Thoracic aorta (tissue), 2 donors: ENCODE results near the gene RNF224. TPM values are rescaled to one million over a fixed set of nuclear protein-coding genes. Genes with fewer than 3 reads are reported as not detected.

ENCODE experiments used
- ATAC-seq: fragments of 150-250 bp; one replicate; pipeline ENCODE4 v1.8.0; 2017; ENCODE audit warnings: low read depth; ENCODE audit not compliant: insufficient number of reproducible peaks, low FRiP score
- DNase-seq: peaks from one replicate; pipeline ENCODE4 v3.0.0-alpha.2; 2020; ENCODE audit warnings: low spot score
- H3K27ac ChIP-seq, 2 donors: fragments of 200-600 bp; sonication (generic); 1 replicate in 1 of 2; 2 replicates in 1 of 2; pipeline ENCODE4 v1.5.1; 2016; ENCODE audit warnings: mild to moderate bottlenecking in 2 of 2, moderate library complexity in 2 of 2
- H3K27me3 ChIP-seq: fragments of 200-600 bp; sonication (generic); replicated peaks from 2 replicates; pipeline ENCODE4 v1.6.0; 2016; ENCODE audit warnings: mild to moderate bottlenecking; ENCODE audit not compliant: insufficient read depth
- H3K36me3 ChIP-seq: fragments of 200-600 bp; sonication (generic); one replicate; pipeline ENCODE4 v1.5.1; 2016
- H3K4me1 ChIP-seq, 2 donors: fragments of 200-600 bp; sonication (generic); 1 replicate in 1 of 2; 2 replicates in 1 of 2; pipeline versions ENCODE4 v1.5.1 to v1.6.0; 2016; ENCODE audit warnings: low read depth in 2 of 2, mild to moderate bottlenecking in 1 of 2; ENCODE audit not compliant: control insufficient read depth in 1 of 2
- H3K4me3 ChIP-seq: fragments of 200-600 bp; sonication (generic); 2 replicates; pipeline ENCODE4 v1.5.1; 2016; ENCODE audit warnings: mild to moderate bottlenecking
- H3K9me3 ChIP-seq: fragments of 200-600 bp; sonication (generic); 2 replicates; pipeline ENCODE4 v1.5.1; 2016
- CTCF ChIP-seq: fragments of 200-600 bp; sonication (generic); IDR thresholded peaks from one replicate; pipeline ENCODE4 v1.5.1; 2019; ENCODE audit warnings: antibody characterized with exemption
- total RNA-seq, 2 donors: library from RNA; depleted of rRNA; stranded (reverse); fragments of >200 nt; gene quantifications; one replicate each; pipeline versions ENCODE4 v1.1.0 to v1.2.3, GENCODE V29; 2016

RNF224 gene
- total RNA-seq, 2 donors from 2014 or later: not detected

- Histone ChIP-seq H3K4me1 (no peaks in the 10 kb centered on the region), H3K27me3 (no peaks in the 10 kb centered on the region), H3K4me3 (no peak overlapping the region), H3K9me3 (no peaks in the 10 kb centered on the region), H3K36me3 (no peaks in the 10 kb centered on the region), H3K27ac (no peak overlapping the region)
- DNase-seq (no peak), ATAC-seq (no peak)
- TF ChIP-seq CTCF: no peak
Measured at GRCh38 chr9:137216188-137216965, 10.9 kb upstream of the RNF224 start.

GRCh38 chr9:137217276-137218211 is 9.8 kb upstream of the RNF224 start:
- no peak for TF ChIP-seq CTCF
- H3K4me1 ChIP-seq: peaks cover 3 to 7% of the 10 kb centered on the region in 2 donors
- no peaks in the 10 kb centered on the region for H3K9me3 ChIP-seq
- H3K36me3 ChIP-seq: no peaks in the 10 kb centered on the region
- ATAC-seq: no peak
- no peak overlapping the region for H3K4me3 ChIP-seq
- H3K27me3 ChIP-seq: no peaks in the 10 kb centered on the region
- no peak overlapping the region for H3K27ac ChIP-seq
- DNase-seq: no peak

GRCh38 chr9:137218212-137218753 is 9.0 kb upstream of the RNF224 start:
- Histone ChIP-seq H3K36me3 (no peaks in the 10 kb centered on the region), H3K27me3 (no peaks in the 10 kb centered on the region), H3K9me3 (no peaks in the 10 kb centered on the region), H3K27ac (no peak overlapping the region), H3K4me1 (peaks cover 7 to 13% of the 10 kb centered on the region in 2 donors), H3K4me3 (no peak overlapping the region)
- ATAC-seq: no peak
- no peak for DNase-seq
- no peak for TF ChIP-seq CTCF

- ATAC-seq: no peak
- no peaks in the 10 kb centered on the region for H3K9me3 ChIP-seq
Measured at GRCh38 chr9:137218754-137219271, 8.5 kb upstream of the RNF224 start.

More at GRCh38 chr9:137218754-137219271, 8.5 kb upstream of the RNF224 start:
- no peak for TF ChIP-seq CTCF
- Histone ChIP-seq H3K27me3 (no peaks in the 10 kb centered on the region), H3K36me3 (no peaks in the 10 kb centered on the region), H3K27ac (no peak overlapping the region), H3K4me1 (peaks cover 7 to 14% of the 10 kb centered on the region in 2 donors), H3K4me3 (no peak overlapping the region)
- DNase-seq: no peak
